Ascending aorta (tissue), 2 donors: Measurements from ENCODE around the gene HOMER1. TPM values are rescaled to one million over a fixed set of nuclear protein-coding genes. Genes with fewer than 3 reads are reported as not detected.

Experiments used
- DNase-seq, 2 donors: peaks; one replicate each; pipeline ENCODE4 v3.0.0-alpha.2; 2019; ENCODE audit warnings: low spot score in 2 of 2
- H3K27ac ChIP-seq, 2 donors: fragments of 200-600 bp; sonication (generic); one replicate each; pipeline ENCODE4 v1.5.1; 2016 to 2017; ENCODE audit warnings: mild to moderate bottlenecking in 1 of 2
- H3K27me3 ChIP-seq: fragments of 200-600 bp; sonication (generic); one replicate; pipeline ENCODE4 v1.5.1; 2017
- H3K36me3 ChIP-seq, 2 donors: fragments of 200-600 bp; sonication (generic); one replicate each; pipeline ENCODE4 v1.5.1; 2016
- H3K4me1 ChIP-seq, 2 donors: fragments of 200-600 bp; sonication (generic); one replicate each; pipeline ENCODE4 v1.5.1; 2016 to 2017; ENCODE audit warnings: mild to moderate bottlenecking in 1 of 2
- H3K4me3 ChIP-seq, 2 donors: fragments of 200-600 bp; sonication (generic); one replicate each; pipeline ENCODE4 v1.5.1; 2016 to 2017; ENCODE audit warnings: mild to moderate bottlenecking in 1 of 2
- H3K9me3 ChIP-seq, 2 donors: fragments of 200-600 bp; sonication (generic); one replicate each; pipeline ENCODE4 v1.5.1; 2016
- intact Hi-C: fragments of 100-400 bp; cut with DNase I; formaldehyde crosslinking; loops from one replicate; pipeline ENCODE4 v1.15.1; 2023
- total RNA-seq: library from RNA; depleted of rRNA; stranded (reverse); fragments of >200 nt; gene quantifications from one replicate; pipeline ENCODE4 v1.1.0, GENCODE V29; 2016
- TF ChIP-seq, protein P1 (sequence below), 3 experiments: fragments of 200-600 bp in 2 of 3; fragments of 450-650 bp in 1 of 3; sonication (generic) in 2 of 3; IDR thresholded peaks; one replicate each; pipeline ENCODE4 v1.5.1; 2016 to 2019; ENCODE audit warnings: antibody characterized with exemption in 3 of 3, mild to moderate bottlenecking in 1 of 3, moderate library complexity in 1 of 3

The HOMER1 gene
- total RNA-seq, 1 donor from 2014 or later = 2.3 TPM

DNA sequence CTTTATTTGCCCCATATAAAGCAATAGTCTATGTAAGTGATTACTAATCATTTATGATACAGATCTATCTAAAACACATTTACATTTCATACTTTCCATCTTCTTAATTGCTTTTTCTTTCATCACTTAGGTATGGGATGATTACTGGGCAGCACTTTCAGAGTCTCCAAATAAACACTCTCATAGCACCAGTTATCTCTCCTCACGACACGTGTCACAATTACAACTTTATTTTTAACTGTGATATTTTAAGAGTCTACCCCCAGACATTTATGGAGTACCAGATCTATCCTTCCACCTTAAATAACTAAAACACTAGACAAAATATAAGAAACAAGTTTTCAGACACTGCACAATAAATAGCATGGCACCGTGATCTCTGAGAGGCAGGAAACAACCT lies 32.9 kb downstream of the HOMER1 start:
- no peaks in the 10 kb centered on the region for H3K27me3 ChIP-seq
- no peaks in the 10 kb centered on the region for H3K36me3 ChIP-seq
- no peak overlapping the region for H3K27ac ChIP-seq
- DNase-seq = no peak
- no peaks in the 10 kb centered on the region for H3K9me3 ChIP-seq
- TF ChIP-seq, protein P1, sequence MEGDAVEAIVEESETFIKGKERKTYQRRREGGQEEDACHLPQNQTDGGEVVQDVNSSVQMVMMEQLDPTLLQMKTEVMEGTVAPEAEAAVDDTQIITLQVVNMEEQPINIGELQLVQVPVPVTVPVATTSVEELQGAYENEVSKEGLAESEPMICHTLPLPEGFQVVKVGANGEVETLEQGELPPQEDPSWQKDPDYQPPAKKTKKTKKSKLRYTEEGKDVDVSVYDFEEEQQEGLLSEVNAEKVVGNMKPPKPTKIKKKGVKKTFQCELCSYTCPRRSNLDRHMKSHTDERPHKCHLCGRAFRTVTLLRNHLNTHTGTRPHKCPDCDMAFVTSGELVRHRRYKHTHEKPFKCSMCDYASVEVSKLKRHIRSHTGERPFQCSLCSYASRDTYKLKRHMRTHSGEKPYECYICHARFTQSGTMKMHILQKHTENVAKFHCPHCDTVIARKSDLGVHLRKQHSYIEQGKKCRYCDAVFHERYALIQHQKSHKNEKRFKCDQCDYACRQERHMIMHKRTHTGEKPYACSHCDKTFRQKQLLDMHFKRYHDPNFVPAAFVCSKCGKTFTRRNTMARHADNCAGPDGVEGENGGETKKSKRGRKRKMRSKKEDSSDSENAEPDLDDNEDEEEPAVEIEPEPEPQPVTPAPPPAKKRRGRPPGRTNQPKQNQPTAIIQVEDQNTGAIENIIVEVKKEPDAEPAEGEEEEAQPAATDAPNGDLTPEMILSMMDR (IDR thresholded peaks at IDR 0.05) = no peak
- no peaks in the 10 kb centered on the region for H3K4me1 ChIP-seq
- intact Hi-C loops = no loop called here
- H3K4me3 ChIP-seq = no peak overlapping the region

DNA sequence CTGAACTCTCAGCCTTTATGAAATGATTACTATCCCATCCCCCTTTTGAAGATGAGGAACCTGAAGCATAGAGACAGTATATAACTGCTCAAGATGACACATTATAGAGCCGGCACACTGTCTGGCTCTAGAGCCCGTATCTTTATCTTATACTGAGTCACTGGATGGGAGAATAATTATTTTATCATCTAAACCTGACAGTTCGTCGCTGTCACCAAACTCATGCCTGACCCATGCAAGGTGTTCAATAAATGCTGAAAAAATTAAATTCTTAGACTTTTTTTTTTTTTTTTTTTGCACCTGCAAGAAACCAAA lies 38.8 kb downstream of the HOMER1 start:
- intact Hi-C loops = no loop called here
- no peaks in the 10 kb centered on the region for H3K36me3 ChIP-seq
- H3K4me1 ChIP-seq = no peaks in the 10 kb centered on the region

DNA sequence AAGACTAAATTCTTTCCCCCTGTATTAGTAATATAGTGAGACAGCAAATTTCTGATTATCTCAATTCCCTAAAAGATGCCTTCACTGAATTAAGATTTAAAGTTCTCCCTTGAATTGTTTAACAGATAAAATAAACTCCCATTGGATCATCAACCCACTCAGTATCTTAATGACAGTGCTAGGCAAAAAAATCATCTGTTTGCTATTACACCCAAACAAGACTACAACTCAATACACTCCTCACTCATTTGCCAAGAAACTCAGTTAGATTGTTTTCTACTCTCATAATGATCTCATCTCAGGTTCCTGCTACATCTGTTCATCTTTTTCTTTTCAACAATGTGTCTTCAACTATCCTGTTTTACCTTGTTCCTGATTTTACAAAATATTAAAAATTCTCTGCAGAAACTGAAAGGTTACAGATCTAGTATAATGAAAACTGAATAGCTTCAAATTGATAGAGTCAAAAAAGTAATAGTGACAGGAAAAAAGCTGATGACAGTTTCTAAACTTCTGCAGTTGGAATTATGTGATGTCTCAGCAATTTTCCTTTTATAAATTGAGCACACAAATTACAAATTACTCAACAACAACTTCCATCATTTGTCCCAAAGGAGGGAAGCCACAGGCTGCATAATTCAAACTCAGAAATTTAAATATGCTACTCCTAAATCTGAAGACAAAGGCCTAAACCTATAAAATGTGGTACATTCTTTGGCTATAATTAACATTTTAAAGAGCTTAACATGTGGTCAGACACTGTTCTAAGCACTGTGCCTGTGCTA lies 39.4 kb downstream of the HOMER1 start:
- no peaks in the 10 kb centered on the region for H3K27me3 ChIP-seq
- no peak for DNase-seq
- H3K27ac ChIP-seq = no peak overlapping the region
- no peaks in the 10 kb centered on the region for H3K4me1 ChIP-seq
- H3K4me3 ChIP-seq = no peak overlapping the region
- H3K36me3 ChIP-seq = no peaks in the 10 kb centered on the region
- intact Hi-C loops = no loop called here
- H3K9me3 ChIP-seq = no peaks in the 10 kb centered on the region
- TF ChIP-seq, protein P1 (IDR thresholded peaks at IDR 0.05) = no peak

More for the DNA sequence above, 38.8 kb downstream of the HOMER1 start:
- Histone ChIP-seq H3K4me3 (no peak overlapping the region), H3K27ac (no peak overlapping the region), H3K27me3 (no peaks in the 10 kb centered on the region), H3K9me3 (no peaks in the 10 kb centered on the region)
- no peak for DNase-seq
- TF ChIP-seq, protein P1 (IDR thresholded peaks at IDR 0.05) = no peak

DNA sequence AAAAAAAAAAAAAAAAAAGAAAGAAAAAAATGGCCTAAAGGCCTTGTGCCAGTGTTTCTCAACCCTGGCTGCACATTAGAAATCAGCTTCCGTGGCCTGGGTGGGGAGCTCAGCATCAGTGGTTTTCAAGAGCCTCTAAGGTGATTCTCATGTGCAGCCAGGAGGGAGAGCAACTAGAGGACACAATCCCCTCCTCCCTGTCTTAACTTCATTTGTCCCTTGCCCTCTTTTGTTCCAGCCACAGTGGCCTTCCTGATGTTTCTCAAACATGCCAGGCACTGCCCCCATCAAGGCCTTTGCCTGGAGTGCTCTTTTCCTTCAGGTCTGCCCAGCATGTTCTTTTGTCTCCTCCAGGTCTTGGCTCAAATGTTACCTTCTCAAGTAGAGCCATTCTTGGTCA lies 42.4 kb downstream of the HOMER1 start:
- TF ChIP-seq, protein P1 (IDR thresholded peaks at IDR 0.05) = no peak
- Histone ChIP-seq H3K4me1 (no peaks in the 10 kb centered on the region), H3K4me3 (no peak overlapping the region), H3K27ac (no peak overlapping the region), H3K9me3 (no peaks in the 10 kb centered on the region), H3K36me3 (no peaks in the 10 kb centered on the region), H3K27me3 (no peaks in the 10 kb centered on the region)
- no peak for DNase-seq
- intact Hi-C loops = no loop called here

DNA sequence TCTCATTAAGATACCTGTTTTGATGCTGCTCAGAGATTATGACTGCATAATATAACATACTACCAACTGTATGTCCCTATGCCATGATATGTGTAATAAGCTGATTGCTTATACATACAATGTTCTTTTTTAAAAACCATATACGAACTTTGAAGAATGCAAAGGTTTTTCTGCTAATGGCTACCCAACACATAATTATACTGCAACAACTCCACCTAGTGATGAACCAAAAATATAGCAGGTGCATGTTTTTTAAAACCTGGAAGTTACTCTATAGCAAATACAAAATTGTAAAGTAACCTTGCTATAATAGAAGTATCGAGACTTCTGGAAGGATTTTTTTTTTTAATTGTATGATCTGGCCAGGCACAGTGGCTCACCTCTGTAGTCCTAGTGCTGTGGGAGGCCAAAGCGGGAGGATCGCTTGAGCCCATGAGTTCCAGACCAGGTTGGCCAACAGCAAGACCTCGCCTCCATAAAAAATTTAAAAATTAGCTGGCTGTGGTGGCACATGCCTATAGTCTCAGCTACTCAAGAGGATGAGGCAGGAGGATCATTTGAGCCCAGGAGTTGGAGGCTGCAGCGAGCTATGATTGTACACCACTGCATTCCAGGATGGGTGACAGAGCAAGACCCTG lies 49.1 kb downstream of the HOMER1 start:
- no peak for DNase-seq
- TF ChIP-seq, protein P1 (IDR thresholded peaks at IDR 0.05) = peak in 2 of 3 experiments; percentile 28 to 59
- H3K4me3 ChIP-seq = no peak overlapping the region
- no peaks in the 10 kb centered on the region for H3K4me1 ChIP-seq
- H3K36me3 ChIP-seq = no peaks in the 10 kb centered on the region
- H3K9me3 ChIP-seq = no peaks in the 10 kb centered on the region
- no peak overlapping the region for H3K27ac ChIP-seq
- no peaks in the 10 kb centered on the region for H3K27me3 ChIP-seq
- intact Hi-C loops = loop anchor here (2.0 to 10.0 kb wide), 2 partner anchors 330 to 444 kb away; no protein-coding TSS in a partner anchor
